Measurements from ENCODE around the gene THSD4.
"Not testable (repeated sequence)": the region's sequence is repeated elsewhere in the genome, so short reads cannot be mapped to it uniquely, and the experiment has no call there.

The THSD4 gene

GRCh38 chr15:71658827-71659729 is 543.8 kb downstream of the THSD4 start:
- peak; percentile 6 for DNase-seq (ENCODE audit: low read depth)

GRCh38 chr15:71659730-71660067 is 544.4 kb downstream of the THSD4 start:
- DNase-seq (ENCODE audit: low read depth), result no peak

- DNase-seq (ENCODE audit: low read depth), result no peak
Observed at GRCh38 chr15:71660501-71660900, 545.2 kb downstream of the THSD4 start.

GRCh38 chr15:71662306-71662705 is 547.0 kb downstream of the THSD4 start:
- DNase-seq (ENCODE audit: low read depth), result no peak

GRCh38 chr15:71664622-71665021 is 549.4 kb downstream of the THSD4 start:
- no peak for DNase-seq (ENCODE audit: low read depth)

GRCh38 chr15:71666763-71667620 is 551.7 kb downstream of the THSD4 start:
- DNase-seq (ENCODE audit: low read depth), result no peak

- DNase-seq (ENCODE audit: low read depth), result no peak
Observed at GRCh38 chr15:71669688-71670087, 554.4 kb downstream of the THSD4 start.

- not testable (repeated sequence) for DNase-seq (ENCODE audit: low read depth)
Observed at GRCh38 chr15:71670222-71670621, 555.0 kb downstream of the THSD4 start.

GRCh38 chr15:71674354-71674753 is 559.1 kb downstream of the THSD4 start:
- DNase-seq (ENCODE audit: low read depth), result no peak

GRCh38 chr15:71677352-71677751 is 562.1 kb downstream of the THSD4 start:
- no peak for DNase-seq (ENCODE audit: low read depth)

- DNase-seq (ENCODE audit: low read depth), result no peak
Observed at GRCh38 chr15:71677766-71678165, 562.5 kb downstream of the THSD4 start.

GRCh38 chr15:71678191-71678590 is 562.9 kb downstream of the THSD4 start:
- DNase-seq (ENCODE audit: low read depth), result peak; percentile 10

GRCh38 chr15:71678605-71679004 is 563.3 kb downstream of the THSD4 start:
- DNase-seq (ENCODE audit: low read depth), result no peak

GRCh38 chr15:71679223-71679792 is 564.0 kb downstream of the THSD4 start:
- no peak for DNase-seq (ENCODE audit: low read depth)

- no peak for DNase-seq (ENCODE audit: low read depth)
Observed at GRCh38 chr15:71679793-71680353, 564.6 kb downstream of the THSD4 start.

GRCh38 chr15:71682001-71682400 is 566.7 kb downstream of the THSD4 start:
- DNase-seq (ENCODE audit: low read depth), result no peak

GRCh38 chr15:71683411-71684274 is 568.4 kb downstream of the THSD4 start:
- DNase-seq (ENCODE audit: low read depth), result no peak

GRCh38 chr15:71685420-71685993 is 570.2 kb downstream of the THSD4 start:
- DNase-seq (ENCODE audit: low read depth), result no peak

- no peak for DNase-seq (ENCODE audit: low read depth)
Observed at GRCh38 chr15:71686221-71687050, 571.2 kb downstream of the THSD4 start.

GRCh38 chr15:71687902-71688508 is 572.7 kb downstream of the THSD4 start:
- no peak for DNase-seq (ENCODE audit: low read depth)

Measured in stromal cell of bone marrow (primary cell).